B cell (primary cell): ENCODE results near the gene TUBA4B. TPM values are rescaled to one million over a fixed set of nuclear protein-coding genes. Genes with fewer than 3 reads are reported as not detected.
A peak's percentile ranks its signal among the peaks of the same experiment; 100 is the strongest.

Source experiments
- ATAC-seq: fragments of 200-7000 bp; cut with Tn5 transposase; one replicate; pipeline ENCODE4 v1.10.0; 2021; ENCODE audit warnings: low read depth, mild to moderate bottlenecking, moderate number of reproducible peaks, moderate library complexity
- CTCF ChIA-PET: fragments of 350-600 bp; sonication (Branson Sonifier 250); formaldehyde crosslinking; loops from one replicate; lab custom pipeline; 2021; ENCODE audit warnings: antibody characterized with exemption, inconsistent platforms; lab: Charles Lee
- POLR2A ChIA-PET: fragments of 350-600 bp; sonication (Branson Sonifier 250); formaldehyde crosslinking; loops from one replicate; lab custom pipeline; 2021; ENCODE audit warnings: antibody characterized with exemption; lab: Charles Lee
- DNase-seq: peaks from one replicate; pipeline ENCODE4 v3.0.0; 2013
- H2AFZ ChIP-seq: 2 replicates; pipeline ENCODE4 v1.6.1; 2012; ENCODE audit warnings: mild to moderate bottlenecking, low read depth, low read length; ENCODE audit not compliant: insufficient read depth, poor library complexity, severe bottlenecking
- H3K27ac ChIP-seq, 2 donors: 1 replicate in 1 of 2; 2 replicates in 1 of 2; pipeline ENCODE4 v1.5.1; 2012 to 2013; ENCODE audit warnings: low read length in 2 of 2, mild to moderate bottlenecking in 2 of 2, moderate library complexity in 1 of 2
- H3K27me3 ChIP-seq, 4 experiments: fragments of 200-600 bp in 1 of 4; sonication (generic) in 1 of 4; replicated peaks in 1 of 4; 1 replicate in 2 of 4; 2 replicates in 2 of 4; pipeline versions ENCODE4 v1.6.1 to v1.7.0; 2013 to 2016; ENCODE audit warnings: low read length in 3 of 4, mild to moderate bottlenecking in 2 of 4, mixed read lengths in 1 of 4, moderate library complexity in 1 of 4; ENCODE audit not compliant: insufficient read depth in 4 of 4, control insufficient read depth in 3 of 4; ENCODE audit errors: control extremely low read depth in 1 of 4
- H3K36me3 ChIP-seq, 2 experiments: replicated peaks in 1 of 2; 1 replicate in 1 of 2; 2 replicates in 1 of 2; pipeline versions ENCODE4 v1.6.1 to v1.7.1; 2013; ENCODE audit warnings: low read length in 1 of 2; ENCODE audit not compliant: insufficient read depth in 2 of 2, control insufficient read depth in 1 of 2; ENCODE audit errors: control extremely low read depth in 1 of 2, extremely low read depth in 1 of 2
- H3K4me1 ChIP-seq, 2 donors: fragments of 200-600 bp in 1 of 2; sonication (generic) in 1 of 2; 1 replicate in 1 of 2; 2 replicates in 1 of 2; pipeline versions ENCODE4 v1.5.1 to v1.6.1; 2013 to 2017; ENCODE audit warnings: low read length in 2 of 2; ENCODE audit not compliant: control insufficient read depth in 2 of 2, insufficient read depth in 2 of 2
- H3K4me2 ChIP-seq: replicated peaks from 2 replicates; pipeline ENCODE3; 2012; ENCODE audit warnings: mild to moderate bottlenecking, low read depth, low read length; ENCODE audit not compliant: poor library complexity, severe bottlenecking
- H3K4me3 ChIP-seq, 5 experiments: fragments of 200-600 bp in 1 of 5; sonication (generic) in 1 of 5; 1 replicate in 3 of 5; 2 replicates in 2 of 5; pipeline versions ENCODE4 v1.5.1 to v1.7.0; 2011 to 2016; ENCODE audit warnings: low read length in 4 of 5, mild to moderate bottlenecking in 4 of 5, low read depth in 2 of 5, control low read depth in 1 of 5, moderate library complexity in 1 of 5; ENCODE audit not compliant: insufficient read depth in 1 of 5; ENCODE audit errors: control extremely low read depth in 1 of 5, extremely low read depth in 1 of 5
- H3K79me2 ChIP-seq: fragments of 200-600 bp; sonication (generic); one replicate; pipeline ENCODE4 v1.6.0; 2016; ENCODE audit warnings: low read length; ENCODE audit not compliant: control insufficient read depth, insufficient read depth
- H3K9ac ChIP-seq: fragments of 200-600 bp; sonication (generic); 2 replicates; pipeline ENCODE4 v1.6.1; 2017; ENCODE audit warnings: mild to moderate bottlenecking, low read length, moderate library complexity
- H3K9me3 ChIP-seq, 3 donors: one replicate each; pipeline versions ENCODE4 v1.6.1 to v1.7.1; 2013; ENCODE audit warnings: low read length in 2 of 3; ENCODE audit not compliant: control insufficient read depth in 2 of 3, insufficient read depth in 1 of 3; ENCODE audit errors: control extremely low read depth in 1 of 3
- H4K20me1 ChIP-seq: 2 replicates; pipeline ENCODE4 v1.6.0; 2012; ENCODE audit warnings: mild to moderate bottlenecking, low read length; ENCODE audit not compliant: insufficient read depth, control insufficient read depth, poor library complexity, severe bottlenecking
- H3K27ac Mint-ChIP-seq: one replicate; pipeline ENCODE4 v1.8.0; 2021; ENCODE audit warnings: mixed read lengths
- H3K27me3 Mint-ChIP-seq: one replicate; pipeline ENCODE4 v1.8.0; 2021; ENCODE audit warnings: mixed read lengths
- H3K4me1 Mint-ChIP-seq: one replicate; pipeline ENCODE4 v1.8.0; 2021; ENCODE audit warnings: mixed read lengths
- H3K4me3 Mint-ChIP-seq: one replicate; pipeline ENCODE4 v1.8.0; 2021; ENCODE audit warnings: mixed read lengths
- H3K9me3 Mint-ChIP-seq: one replicate; pipeline ENCODE4 v1.8.0; 2022; ENCODE audit warnings: mixed read lengths; ENCODE audit not compliant: insufficient read depth
- CTCF ChIP-seq: fragments of 200-600 bp; IDR thresholded peaks from one replicate; pipeline ENCODE4 v1.8.0; 2022; ENCODE audit warnings: antibody characterized with exemption, mild to moderate bottlenecking
- EZH2 ChIP-seq: IDR thresholded peaks from 2 replicates; pipeline ENCODE4 v1.6.1; 2012; ENCODE audit warnings: borderline replicate concordance, low read depth, mild to moderate bottlenecking, moderate library complexity, low read length; ENCODE audit not compliant: insufficient read depth, poor library complexity, severe bottlenecking
- WGBS: methylation state at CpG from one replicate; pipeline ENCODE4 v1.1.5; 2013; ENCODE audit warnings: missing lambda C conversion rate; ENCODE audit not compliant: insufficient coverage; 5-methylcytosine and 5-hydroxymethylcytosine counted together
- intact Hi-C: fragments of 100-400 bp; cut with micrococcal nuclease; formaldehyde crosslinking; loops from one replicate; pipeline ENCODE4 v1.10.0; 2022
- polyA plus RNA-seq: library from polyadenylated mRNA; depleted of rRNA; stranded (reverse); fragments of >200 nt; gene quantifications from 2 replicates; pipeline ENCODE4 v1.2.3, GENCODE V29; 2012
- total RNA-seq, 2 donors: library from RNA; stranded (reverse); fragments of 120-200 nt in 1 of 2; gene quantifications; 1 replicate in 1 of 2; 2 replicates in 1 of 2; pipeline versions ENCODE4 v1.2.3 to v1.2.4, GENCODE V29; 2013 to 2022

TUBA4B gene
- total and polyA plus RNA-seq, 2 donors (not counting 1 experiment from before 2014, with no cell fraction given) = not detected

GRCh38 chr2:219279916-219280516 lies 27.0 kb downstream of the TUBA4B start:
- peak overlapping the region; percentile 98 for H3K9ac ChIP-seq
- H3K27me3 Mint-ChIP-seq = no peaks in the 10 kb centered on the region
- H3K4me2 ChIP-seq = peak overlapping the region; percentile 93
- H3K27ac ChIP-seq = peak overlapping the region; percentile 98 to 100
- peak; percentile 67 for TF ChIP-seq CTCF
- TF ChIP-seq EZH2 = no peak
- H3K36me3 ChIP-seq = peaks cover 2 to 50% of the 10 kb centered on the region in 2 experiments
- peak overlapping the region; percentile 92 for H3K4me3 Mint-ChIP-seq
- peaks cover 42% of the 10 kb centered on the region for H4K20me1 ChIP-seq
- H2AFZ ChIP-seq = peak overlapping the region; percentile 45
- H3K79me2 ChIP-seq = peaks cover 23% of the 10 kb centered on the region
- no peaks in the 10 kb centered on the region for H3K9me3 ChIP-seq
- DNase-seq (no peak), ATAC-seq (no peak)
- peak overlapping the region; percentile 49 to 80 (median 72) for H3K4me3 ChIP-seq
- no peaks in the 10 kb centered on the region for H3K27me3 ChIP-seq
- peaks cover 45% of the 10 kb centered on the region for H3K4me1 Mint-ChIP-seq
- H3K27ac Mint-ChIP-seq = peak overlapping the region; percentile 96
- ChIA-PET POLR2A (interaction anchor here (0.6 to 7.2 kb wide), 10 partner anchors 14 to 1079 kb away, joined by 3 to 106 read pairs (median 14); partner anchors contain the start of genes CNPPD1, DNPEP, GLB1L and RETREG2), CTCF (interaction anchor here (0.8 to 15.8 kb wide), 11 partner anchors 13 to 121 kb away, joined by 3 to 239 read pairs (median 17); partner anchors contain the start of genes ANKZF1, ATG9A, CNPPD1 and GLB1L)
- no peaks in the 10 kb centered on the region for H3K9me3 Mint-ChIP-seq
- WGBS = 57% methylated on average over 8 of the region's 12 CpGs
- H3K4me1 ChIP-seq = peaks cover 32 to 48% of the 10 kb centered on the region in 2 donors
- intact Hi-C loops = loop anchor here (1.0 to 10.0 kb wide), 13 partner anchors 14 to 399 kb away; partner anchors contain the start of genes ABCB6, ANKZF1, ATG9A and CNPPD1

- Histone ChIP-seq H3K79me2 (peaks cover 17% of the 10 kb centered on the region), H3K27ac (peak overlapping the region; percentile 98 to 100), H3K9me3 (no peaks in the 10 kb centered on the region), H2AFZ (no peak overlapping the region), H3K36me3 (peaks cover 2 to 56% of the 10 kb centered on the region in 2 experiments), H3K27me3 (no peaks in the 10 kb centered on the region), H3K9ac (peak overlapping the region; percentile 98), H3K4me2 (peak overlapping the region; percentile 93), H3K4me3 (no peak overlapping the region), H4K20me1 (peaks cover 48% of the 10 kb centered on the region), H3K4me1 (peaks cover 32 to 48% of the 10 kb centered on the region in 2 donors)
- Mint-ChIP-seq H3K4me3 (peak overlapping the region; percentile 92), H3K27me3 (no peaks in the 10 kb centered on the region), H3K27ac (peak overlapping the region; percentile 96), H3K9me3 (no peaks in the 10 kb centered on the region), H3K4me1 (peaks cover 44% of the 10 kb centered on the region)
- ATAC-seq = no peak
- DNase-seq = peak; percentile 55
- POLR2A ChIA-PET = interaction anchor here (0.8 to 7.2 kb wide), 6 partner anchors 14 to 107 kb away, joined by 3 to 106 read pairs (median 22); partner anchors contain the start of genes CNPPD1, DNPEP, RETREG2 and TUBA4A
- no peak for TF ChIP-seq CTCF
- TF ChIP-seq EZH2 = no peak
- CTCF ChIA-PET = interaction anchor here (0.6 to 15.8 kb wide), 12 partner anchors 13 to 126 kb away, joined by 3 to 239 read pairs (median 4); partner anchors contain the start of genes ANKZF1, ATG9A, CNPPD1 and GLB1L
- 69% methylated on average over 3 of the region's 4 CpGs for WGBS
- intact Hi-C loops = no loop called here
Measured at GRCh38 chr2:219280651-219281050, 27.6 kb downstream of the TUBA4B start.
